DLD1 (cell line): ENCODE data around the gene SLC25A29.
"Not testable (repeated sequence)": the region's sequence is repeated elsewhere in the genome, so short reads cannot be mapped to it uniquely, and the experiment has no call there.

ENCODE experiments used
- in situ Hi-C: cut with HindIII; loops from 2 replicates; pipeline ENCODE4 v1.10.0; 2017; ENCODE audit warnings: low sequenced_read_pairs

Gene SLC25A29

DNA sequence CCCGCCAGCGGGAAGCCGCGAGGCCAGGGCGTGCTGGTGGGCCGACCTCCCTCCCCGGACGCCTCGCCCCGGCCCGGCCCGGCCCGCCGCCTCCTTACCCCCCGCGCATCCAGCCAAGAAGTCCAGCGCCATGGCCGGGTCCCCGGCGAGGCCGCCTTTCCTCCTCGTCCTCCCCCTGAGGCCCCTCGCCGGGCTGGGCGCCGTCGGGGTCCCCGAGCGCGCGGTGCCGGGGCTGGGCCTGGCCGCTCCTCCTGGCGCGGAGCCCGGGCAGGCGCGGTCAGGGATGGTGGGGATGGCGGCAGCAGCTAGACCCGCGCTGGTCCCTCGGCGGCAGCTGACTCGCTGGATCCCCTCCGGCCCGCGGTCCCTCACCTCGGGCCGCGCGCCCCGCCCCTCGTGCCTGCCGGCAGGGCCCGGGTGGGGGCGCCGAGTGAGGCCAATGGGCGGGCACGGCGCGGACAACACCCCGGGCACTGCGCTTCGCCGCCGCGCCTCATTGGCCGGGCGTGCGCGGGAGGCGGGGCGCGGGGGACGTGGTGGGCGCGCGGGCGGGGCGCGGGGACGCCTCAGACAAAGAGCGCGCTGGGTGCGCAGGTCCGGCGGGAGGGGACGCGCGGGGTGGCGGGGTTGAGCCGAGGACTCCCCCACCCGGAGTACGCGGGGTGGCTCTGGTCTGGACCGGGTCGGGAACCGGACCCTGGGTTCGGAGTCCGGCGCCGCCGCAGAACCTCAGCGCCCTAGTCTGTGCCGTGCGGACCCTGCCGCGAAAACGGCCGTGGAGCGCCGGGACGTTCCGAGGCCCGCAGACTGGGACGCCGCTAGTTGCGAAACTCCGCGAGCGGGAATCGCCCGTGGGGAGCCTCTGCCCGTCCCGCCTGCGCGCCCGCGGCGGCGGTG, at the start of gene SLC25A29:
TSS of gene SLC25A29 (minus strand) at position 344 of the 897 bp plus-strand sequence. CDS start at position 132, 212 bp downstream.
- in situ Hi-C loops: no loop called here

GRCh38 chr14:100350986-100351385, 44.7 kb upstream of the SLC25A29 start:
- in situ Hi-C loops: no loop called here

- in situ Hi-C loops: no loop called here
These were observed 44.2 kb upstream of the SLC25A29 start for GRCh38 chr14:100350276-100350926.

GRCh38 chr14:100348784-100349685, 42.8 kb upstream of the SLC25A29 start:
- in situ Hi-C loops: no loop called here

DNA sequence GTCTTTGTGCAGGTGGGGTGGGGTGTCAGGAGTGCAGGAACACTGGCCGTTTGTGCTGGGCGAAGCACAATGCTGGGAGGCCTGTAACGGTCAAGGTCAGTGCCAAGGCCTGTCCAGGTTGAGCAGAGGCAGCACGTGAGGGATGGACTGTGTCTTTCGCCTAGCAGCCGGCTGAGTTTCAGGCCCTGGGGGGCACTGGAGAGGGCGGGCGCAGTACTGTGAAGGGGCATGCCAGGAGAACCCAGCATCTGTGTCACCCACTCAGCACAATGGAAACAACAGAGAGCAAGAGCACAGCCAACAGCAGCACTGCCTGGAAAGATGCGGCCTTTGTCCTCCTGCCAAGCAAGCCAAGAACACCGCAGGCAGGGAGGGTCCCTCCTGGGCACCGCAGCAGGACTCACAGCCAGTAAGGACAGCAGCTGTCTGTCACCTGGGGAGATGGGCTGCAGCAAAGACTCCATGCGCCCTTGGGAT, 42.0 kb upstream of the SLC25A29 start:
- in situ Hi-C loops: no loop called here

GRCh38 chr14:100346306-100347091, 40.3 kb upstream of the SLC25A29 start:
- in situ Hi-C loops: no loop called here

GRCh38 chr14:100345711-100346110, 39.5 kb upstream of the SLC25A29 start:
- in situ Hi-C loops: no loop called here

- in situ Hi-C loops: not testable (repeated sequence)
These were observed 38.4 kb upstream of the SLC25A29 start for GRCh38 chr14:100344657-100345056.

- in situ Hi-C loops: not testable (repeated sequence)
These were observed 36.6 kb upstream of the SLC25A29 start for GRCh38 chr14:100342826-100343225.

GRCh38 chr14:100342195-100342594, 36.0 kb upstream of the SLC25A29 start:
- in situ Hi-C loops: no loop called here

- in situ Hi-C loops: no loop called here
These were observed 35.2 kb upstream of the SLC25A29 start for GRCh38 chr14:100341301-100342031.

DNA sequence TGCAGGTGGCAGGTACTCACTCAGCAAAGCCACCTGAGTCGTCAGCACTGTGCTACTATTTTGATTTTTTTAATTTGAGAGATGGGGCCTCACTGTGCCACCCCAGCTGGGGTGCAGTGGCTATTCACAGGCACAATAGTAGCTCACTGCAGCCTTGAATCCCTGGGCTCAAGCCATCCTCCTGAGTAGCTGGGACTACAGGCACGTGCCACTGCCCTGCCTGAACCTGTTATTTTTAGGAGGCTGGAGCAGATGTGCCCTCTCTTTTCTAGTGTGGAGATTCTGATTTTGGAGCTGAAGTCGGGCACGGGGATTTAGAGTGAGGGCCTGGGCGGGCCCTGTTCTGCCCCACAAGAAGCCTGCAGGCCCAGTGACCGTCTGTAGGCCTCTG, 34.2 kb upstream of the SLC25A29 start:
- in situ Hi-C loops: no loop called here

- in situ Hi-C loops: no loop called here
These were observed 33.6 kb upstream of the SLC25A29 start for GRCh38 chr14:100339766-100340422.

DNA sequence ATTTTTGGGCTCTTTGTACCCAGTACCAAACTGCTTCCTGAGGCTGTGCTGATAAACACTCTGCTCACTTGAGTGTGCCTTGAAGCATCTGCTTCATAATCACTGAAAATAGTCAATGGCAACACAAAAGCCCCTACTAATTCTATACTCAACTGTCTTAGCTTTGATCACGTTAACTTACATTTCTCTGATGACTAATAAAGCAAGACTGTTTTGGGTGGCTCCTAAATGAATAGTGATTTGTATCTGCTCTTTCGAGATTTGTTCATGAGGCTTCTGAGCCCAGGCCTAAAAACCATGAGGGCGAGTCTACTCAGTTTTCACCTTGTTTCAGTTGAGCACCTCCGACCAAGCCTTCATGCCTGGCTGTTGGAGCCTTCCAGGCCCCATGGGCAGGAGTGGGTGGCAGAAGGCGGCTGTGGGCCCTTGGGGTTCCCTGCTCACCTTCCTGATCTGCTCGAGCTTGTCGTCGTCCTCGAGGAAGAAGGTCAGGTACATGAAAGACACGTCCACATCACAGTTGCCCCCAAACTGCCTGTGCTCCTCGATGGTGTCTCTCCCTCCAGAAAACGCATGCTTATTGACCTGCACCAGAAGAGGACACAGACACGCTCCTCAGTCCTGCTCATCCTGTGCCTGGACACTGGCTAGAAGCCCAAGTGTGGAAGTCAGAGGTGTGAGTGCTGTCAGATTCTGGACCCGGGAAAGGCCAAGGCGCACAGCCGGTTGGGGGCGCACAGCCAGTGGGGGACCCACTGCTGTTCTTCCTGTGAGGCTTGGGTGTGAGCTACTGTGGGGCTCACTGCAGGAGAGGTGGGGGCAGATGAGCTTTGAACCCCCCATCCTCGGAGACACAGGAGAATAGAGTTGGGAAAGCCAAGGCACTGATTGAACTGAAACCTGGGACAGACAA, 30.6 kb upstream of the SLC25A29 start:
- in situ Hi-C loops: no loop called here

GRCh38 chr14:100334904-100335303, 28.7 kb upstream of the SLC25A29 start:
- in situ Hi-C loops: no loop called here

- in situ Hi-C loops: no loop called here
These were observed 27.6 kb upstream of the SLC25A29 start for GRCh38 chr14:100333827-100334226.

GRCh38 chr14:100333311-100333710, 27.1 kb upstream of the SLC25A29 start:
- in situ Hi-C loops: no loop called here

DNA sequence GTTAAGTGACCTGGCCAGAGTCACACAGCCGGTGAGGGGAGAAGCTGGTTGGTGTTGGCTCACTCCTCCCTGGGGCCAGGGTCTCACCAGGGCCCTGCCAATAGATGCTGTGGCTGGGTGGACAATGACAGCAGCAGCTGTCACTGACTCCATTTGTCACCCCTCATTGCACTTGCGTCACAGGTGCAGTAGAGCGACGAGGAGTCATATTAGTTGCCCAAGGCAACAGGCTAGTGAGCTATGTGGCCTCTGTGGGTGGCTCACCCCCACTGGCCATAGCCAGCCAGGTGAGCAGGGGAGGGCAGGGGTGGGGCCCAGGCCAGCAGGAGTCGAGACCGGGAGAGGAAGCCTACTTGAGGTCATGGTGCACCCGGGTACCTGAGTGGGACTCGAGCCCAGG, 26.6 kb upstream of the SLC25A29 start:
- in situ Hi-C loops: no loop called here
